ENCODE results near the gene SATL1.
"Not testable (repeated sequence)": the region's sequence is repeated elsewhere in the genome, so short reads cannot be mapped to it uniquely, and the experiment has no call there.

Gene SATL1, protein sequence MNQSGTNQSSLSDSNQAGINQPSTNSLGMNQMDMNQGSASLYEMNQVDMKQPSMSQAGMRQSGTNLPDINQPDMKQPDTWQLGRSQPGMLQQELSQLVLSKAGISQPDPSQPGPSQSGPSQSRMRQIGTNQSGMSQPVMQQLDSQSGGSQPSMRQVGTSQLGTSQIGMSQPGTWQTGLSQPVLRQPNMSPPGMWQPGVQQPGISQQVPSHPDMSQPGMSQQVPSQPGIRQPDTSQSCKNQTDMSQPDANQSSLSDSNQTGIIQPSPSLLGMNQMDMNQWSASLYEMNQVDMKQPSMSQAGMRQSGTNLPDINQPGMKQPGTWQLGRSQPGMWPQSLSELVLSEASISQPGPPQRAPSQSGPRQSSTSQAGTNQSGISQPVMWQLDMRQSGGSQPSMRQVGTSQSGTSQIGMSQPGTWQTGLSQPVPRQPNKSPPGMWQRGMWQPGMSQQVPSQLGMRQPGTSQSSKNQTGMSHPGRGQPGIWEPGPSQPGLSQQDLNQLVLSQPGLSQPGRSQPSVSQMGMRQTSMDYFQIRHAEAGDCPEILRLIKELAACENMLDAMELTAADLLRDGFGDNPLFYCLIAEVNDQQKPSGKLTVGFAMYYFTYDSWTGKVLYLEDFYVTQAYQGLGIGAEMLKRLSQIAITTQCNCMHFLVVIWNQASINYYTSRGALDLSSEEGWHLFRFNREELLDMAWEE

GRCh38 chrX:85243761-85244449, at the start of gene SATL1, which contains the start of gene ZNF711:
SATL1 (minus strand) TSS chrX:85243779; CDS start chrX:85108968, 134,811 bp downstream.
ZNF711 (plus strand) TSS chrX:85243991; CDS start chrX:85247573, 3,582 bp downstream.
- peak; percentile 45 to 83 (median 70) for DNase-seq
- intact Hi-C loops (cut with DNase I) = no loop called here

DNA sequence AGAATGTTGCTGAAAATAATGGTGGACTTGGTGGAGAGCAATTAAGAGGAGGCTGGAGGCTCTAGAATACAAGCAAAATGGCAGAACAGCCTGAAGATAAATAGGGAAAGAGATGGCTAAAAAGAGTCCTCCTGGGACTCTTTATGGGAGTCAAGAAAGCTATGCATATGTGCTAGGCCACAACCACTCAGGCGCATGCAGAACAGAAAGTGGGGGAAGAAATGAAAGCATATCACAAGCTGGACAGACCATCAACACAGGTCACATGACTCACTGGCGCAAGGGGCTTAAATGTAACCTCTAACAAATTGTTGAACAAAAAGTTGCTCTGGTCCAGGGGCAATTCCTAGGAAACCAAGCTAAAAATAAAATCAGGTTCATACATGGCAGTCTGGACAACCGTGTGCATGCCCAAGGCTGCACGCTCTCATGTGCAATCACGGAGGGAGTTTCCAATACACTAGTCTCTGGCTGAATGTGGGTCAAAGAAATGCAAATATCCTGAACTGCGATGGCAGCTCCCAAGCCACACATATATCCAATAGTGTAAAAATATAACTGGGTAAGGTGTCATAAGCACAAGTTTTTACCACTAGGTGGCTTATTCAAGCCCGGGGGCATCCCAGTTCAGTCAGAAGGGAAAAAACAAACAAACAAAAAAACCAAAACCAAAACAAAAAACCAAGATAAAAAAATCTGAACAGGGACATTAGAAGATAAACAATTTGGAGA, 45.6 kb upstream of the SATL1 start:
- intact Hi-C loops (cut with DNase I) = no loop called here

GRCh38 chrX:85285286-85285685, 41.7 kb upstream of the SATL1 start:
- DNase-seq; intact Hi-C loops (cut with DNase I): not testable (repeated sequence)

More for the DNA sequence above, 45.6 kb upstream of the SATL1 start:
- no peak for DNase-seq

DNA sequence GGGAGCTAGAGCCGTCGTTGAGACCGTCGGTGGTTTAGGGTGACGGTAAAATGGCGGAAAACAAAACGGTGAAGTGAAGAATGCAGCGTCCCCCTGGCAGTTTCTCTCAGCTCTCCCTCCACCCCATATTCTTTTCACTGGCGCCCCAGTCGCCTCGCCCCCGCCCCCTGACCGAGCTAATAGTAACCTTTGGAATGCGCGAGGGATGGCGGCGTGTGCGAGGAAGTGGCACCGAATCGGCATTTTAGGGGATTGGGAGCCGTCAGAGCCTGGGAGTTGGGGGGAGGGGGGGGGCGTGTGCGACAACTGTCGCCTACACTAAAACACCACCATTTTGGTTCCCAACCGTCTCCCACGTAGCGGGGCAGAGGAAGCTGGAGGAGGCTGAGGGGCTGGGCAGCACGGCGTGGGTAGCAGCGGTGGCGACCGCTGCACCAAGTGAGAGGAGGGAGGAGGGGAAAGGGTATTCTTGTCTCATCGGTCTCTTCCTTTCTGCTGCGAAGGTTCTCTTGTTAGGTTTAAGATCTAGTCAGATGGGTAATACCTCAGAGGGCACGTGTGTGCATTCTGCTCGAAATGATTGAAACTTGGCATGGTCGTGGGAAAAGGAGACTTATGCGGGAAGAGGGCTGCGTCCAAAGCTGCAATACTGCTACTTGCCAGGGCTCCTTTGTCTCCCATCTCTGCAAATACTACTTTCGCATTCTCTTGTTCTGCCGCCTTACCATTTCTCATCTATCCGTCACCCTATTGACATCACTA, 1.1 kb upstream of the SATL1 start:
- intact Hi-C loops (cut with DNase I) = no loop called here
- peak in 28 of 42 donors; percentile 2 to 46 (median 10) for DNase-seq

DNA sequence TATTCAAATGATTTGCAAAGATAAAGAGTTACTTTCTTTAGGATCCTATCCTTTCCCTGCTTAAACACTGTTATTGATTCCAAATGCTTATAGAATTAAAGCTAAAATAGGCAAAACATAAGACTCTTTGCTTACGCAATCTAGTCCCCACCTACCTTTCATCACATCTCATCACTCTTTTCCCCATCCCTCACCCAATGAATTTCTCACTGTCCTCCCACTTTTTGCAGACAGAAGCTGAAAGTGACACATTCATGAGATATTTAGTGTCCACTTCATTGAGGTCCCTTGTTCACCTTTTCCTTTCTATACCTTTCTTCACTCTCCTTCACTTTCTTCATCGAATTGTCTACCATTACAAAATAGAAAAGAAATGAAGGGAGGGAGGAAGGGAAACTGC, 424 bp downstream of the SATL1 start:
- intact Hi-C loops (cut with DNase I) = no loop called here
- peak in 1 of 42 donors; percentile 0 for DNase-seq

DNA sequence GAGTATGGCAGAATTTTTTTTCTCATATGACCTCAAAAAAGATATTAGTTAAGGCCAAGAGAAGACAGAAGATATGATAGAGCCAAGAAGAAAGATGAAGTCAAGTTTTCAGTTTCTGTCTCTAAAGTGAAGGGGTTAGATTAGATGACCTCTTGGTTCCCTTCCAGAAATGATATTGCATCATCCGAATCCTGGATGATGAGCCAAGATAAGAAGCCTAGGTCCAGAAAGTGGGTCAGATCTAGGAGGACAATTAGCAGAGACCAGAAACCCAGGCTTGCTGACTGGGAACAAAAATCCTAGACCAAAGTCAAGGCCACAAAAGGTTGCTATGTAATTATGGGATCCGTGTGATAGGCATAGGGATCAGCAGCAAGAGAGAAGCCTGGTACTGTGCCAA, 20.2 kb downstream of the SATL1 start:
- DNase-seq = no peak
- intact Hi-C loops (cut with DNase I) = no loop called here

GRCh38 chrX:85221361-85221760, 22.2 kb downstream of the SATL1 start:
- intact Hi-C loops (cut with DNase I) = no loop called here
- DNase-seq = no peak

DNA sequence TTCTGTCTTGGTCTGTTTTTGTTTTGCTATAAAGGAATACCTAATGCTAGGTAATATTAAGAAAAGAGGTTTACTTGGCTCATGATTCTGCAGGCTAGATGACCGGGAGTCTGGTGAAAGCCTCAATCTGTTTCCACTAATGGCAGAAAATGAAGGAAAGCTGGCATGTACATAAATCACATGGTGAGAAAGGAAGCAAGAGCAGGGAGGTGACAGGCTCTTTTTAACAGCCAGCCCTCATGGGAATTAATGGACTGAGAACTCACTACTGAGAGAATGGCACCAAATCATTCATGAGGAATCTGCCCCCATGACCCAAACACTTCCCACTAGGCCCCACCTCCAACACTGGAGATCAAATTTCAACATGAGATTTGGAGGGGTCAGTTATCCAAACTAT, 27.6 kb downstream of the SATL1 start:
- intact Hi-C loops (cut with DNase I) = no loop called here
- no peak for DNase-seq

- intact Hi-C loops (cut with DNase I) = no loop called here
- DNase-seq = no peak
Observed at GRCh38 chrX:85213792-85214530, 29.6 kb downstream of the SATL1 start.

GRCh38 chrX:85203461-85203970, 40.1 kb downstream of the SATL1 start:
- intact Hi-C loops (cut with DNase I) = no loop called here
- no peak for DNase-seq

GRCh38 chrX:85196319-85196718, 47.3 kb downstream of the SATL1 start:
- intact Hi-C loops (cut with DNase I) = no loop called here
- no peak for DNase-seq

DNA sequence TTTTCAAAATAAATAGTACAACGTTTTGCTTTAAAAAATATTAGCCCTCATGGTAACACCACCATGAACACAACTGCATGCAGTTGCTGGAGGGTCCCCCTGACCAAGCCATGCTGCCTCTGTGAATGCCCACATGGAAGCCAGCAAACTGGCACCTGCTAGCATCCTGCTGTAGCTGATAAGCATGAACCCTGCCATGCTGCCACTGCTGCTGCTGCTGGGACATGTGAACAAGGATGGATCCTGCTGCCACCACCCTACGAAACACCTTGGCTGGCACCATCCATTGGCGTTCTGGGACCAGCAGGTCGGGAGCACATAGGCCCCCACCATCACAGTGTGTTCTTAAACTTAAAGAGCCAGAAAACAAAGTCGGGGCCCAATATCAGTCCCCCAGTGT, 83.9 kb downstream of the SATL1 start:
- DNase-seq = no peak
- intact Hi-C loops (cut with DNase I) = no loop called here

GRCh38 chrX:85140964-85141363, 102.6 kb downstream of the SATL1 start:
- intact Hi-C loops (cut with DNase I) = no loop called here
- no peak for DNase-seq

GRCh38 chrX:85139422-85139821, 104.2 kb downstream of the SATL1 start:
- intact Hi-C loops (cut with DNase I) = no loop called here
- DNase-seq = no peak

- intact Hi-C loops (cut with DNase I) = no loop called here
- no peak for DNase-seq
Observed at GRCh38 chrX:85136409-85136808, 107.2 kb downstream of the SATL1 start.

DNA sequence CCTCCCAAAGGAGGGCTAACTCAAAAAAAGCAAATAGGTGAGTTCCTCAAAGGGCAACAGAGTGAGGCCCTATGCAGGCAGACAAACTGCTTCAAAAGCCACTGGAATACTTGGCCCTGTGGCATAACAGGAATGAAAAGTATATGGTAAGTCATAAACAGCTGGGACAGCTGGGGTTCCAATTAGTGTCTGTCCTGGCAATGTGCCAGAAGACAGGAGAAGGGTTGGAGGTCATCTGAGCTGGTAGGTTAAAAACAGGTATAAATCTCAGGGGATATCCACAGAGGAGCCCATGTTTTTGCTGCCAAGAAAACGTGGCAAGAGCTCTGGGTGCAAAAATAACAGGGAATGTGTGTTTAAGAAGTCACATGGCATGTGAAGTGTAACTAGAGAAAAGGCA, 128.3 kb downstream of the SATL1 start:
- DNase-seq = no peak
- intact Hi-C loops (cut with DNase I) = no loop called here

GRCh38 chrX:85114776-85115175, 128.8 kb downstream of the SATL1 start:
- no peak for DNase-seq
- intact Hi-C loops (cut with DNase I) = loop anchor here (5.0 kb wide), 1 partner anchor 433 kb away; no protein-coding TSS in a partner anchor
